Smooth muscle cell (in vitro differentiated cells): ENCODE measurements around the gene NES. TPM values are rescaled to one million over a fixed set of nuclear protein-coding genes. Genes with fewer than 3 reads are reported as not detected.

Experiments
- DNase-seq: peaks from one replicate; lab custom pipeline; 2025; ENCODE audit not compliant: unreplicated experiment; lab: John Stamatoyannopoulos, UW
- H2AFZ ChIP-seq: fragments of 200-600 bp; sonication (generic); 2 replicates; pipeline ENCODE4 v1.6.0; 2016; ENCODE audit warnings: antibody characterized with exemption, low read depth, mild to moderate bottlenecking
- H3F3A ChIP-seq: fragments of 200-600 bp; sonication (generic); 2 replicates; pipeline ENCODE4 v1.6.0; 2017; ENCODE audit warnings: antibody characterized with exemption, low read depth
- H3K27ac ChIP-seq: fragments of 200-600 bp; sonication (generic); 2 replicates; pipeline ENCODE4 v1.5.1; 2016; ENCODE audit warnings: low read depth, mild to moderate bottlenecking
- H3K27me3 ChIP-seq: fragments of 200-600 bp; sonication (generic); 2 replicates; pipeline ENCODE4 v1.6.1; 2016; ENCODE audit warnings: low read depth, mild to moderate bottlenecking
- H3K36me3 ChIP-seq: fragments of 200-600 bp; sonication (generic); 2 replicates; pipeline ENCODE4 v1.5.1; 2016; ENCODE audit warnings: low read depth
- H3K4me1 ChIP-seq: fragments of 200-600 bp; sonication (generic); 2 replicates; pipeline ENCODE4 v1.5.1; 2016; ENCODE audit warnings: low read depth
- H3K4me2 ChIP-seq: fragments of 200-600 bp; sonication (generic); 2 replicates; pipeline ENCODE4 v1.6.0; 2016; ENCODE audit warnings: mild to moderate bottlenecking
- H3K4me3 ChIP-seq: fragments of 200-600 bp; sonication (generic); 2 replicates; pipeline ENCODE4 v1.5.1; 2016; ENCODE audit warnings: mild to moderate bottlenecking
- H3K79me2 ChIP-seq: fragments of 200-600 bp; sonication (generic); 2 replicates; pipeline ENCODE4 v1.6.0; 2016; ENCODE audit warnings: low read depth, mild to moderate bottlenecking
- H3K9ac ChIP-seq: fragments of 200-600 bp; sonication (generic); 2 replicates; pipeline ENCODE4 v1.6.0; 2016; ENCODE audit warnings: low read depth
- H3K9me3 ChIP-seq: fragments of 200-600 bp; sonication (generic); replicated peaks from 2 replicates; pipeline ENCODE4 v1.5.1; 2016; ENCODE audit warnings: low read depth
- H4K20me1 ChIP-seq: fragments of 200-600 bp; sonication (generic); 2 replicates; pipeline ENCODE4 v1.6.0; 2016; ENCODE audit warnings: low read depth
- CTCF ChIP-seq: fragments of 200-600 bp; sonication (generic); IDR thresholded peaks from 2 replicates; pipeline ENCODE4 v1.5.1; 2017; ENCODE audit warnings: borderline replicate concordance, mild to moderate bottlenecking, antibody characterized with exemption; ENCODE audit not compliant: insufficient read depth, poor library complexity, severe bottlenecking
- WGBS: methylation state at CpG from one replicate; pipeline ENCODE4 v1.1.7; 2016; ENCODE audit warnings: low lambda C conversion rate; 5-methylcytosine and 5-hydroxymethylcytosine counted together
- polyA plus RNA-seq: library from polyadenylated mRNA; unstranded; fragments of >200 nt; fragmentation: Nextera tagmentation; extraction: Ambion mirVana; gene quantifications from 2 replicates; pipeline ENCODE4 v1.2.1, GENCODE V29; 2016
- total RNA-seq: library from RNA; depleted of rRNA; stranded (reverse); fragments of >200 nt; gene quantifications from 2 replicates; pipeline ENCODE4 v1.2.3, GENCODE V29; 2014

Gene NES
- total and polyA plus RNA-seq, 2 experiments from 2014 or later = 11.3 to 28.5 TPM

GRCh38 chr1:156648496-156648895 is 28.7 kb downstream of the NES start:
- Histone ChIP-seq H3K4me1 (no peaks in the 10 kb centered on the region), H3K4me2 (no peak overlapping the region), H3K9me3 (no peaks in the 10 kb centered on the region), H3F3A (no peaks in the 10 kb centered on the region), H3K27me3 (peaks cover 82% of the 10 kb centered on the region), H2AFZ (no peak overlapping the region), H3K9ac (no peak overlapping the region), H4K20me1 (peaks cover 7% of the 10 kb centered on the region), H3K4me3 (no peak overlapping the region), H3K27ac (no peak overlapping the region), H3K79me2 (no peaks in the 10 kb centered on the region), H3K36me3 (no peaks in the 10 kb centered on the region)
- DNase-seq = no peak
- no peak for TF ChIP-seq CTCF
- 92% methylated on average over 10 of the region's 10 CpGs for WGBS

GRCh38 chr1:156647351-156647750 is 29.9 kb downstream of the NES start:
- Histone ChIP-seq H2AFZ (no peak overlapping the region), H3F3A (no peaks in the 10 kb centered on the region), H4K20me1 (peaks cover 14% of the 10 kb centered on the region), H3K79me2 (no peaks in the 10 kb centered on the region), H3K36me3 (no peaks in the 10 kb centered on the region), H3K9me3 (no peaks in the 10 kb centered on the region), H3K27me3 (peaks cover 88% of the 10 kb centered on the region), H3K4me3 (no peak overlapping the region), H3K4me2 (no peak overlapping the region), H3K9ac (no peak overlapping the region), H3K4me1 (peaks cover 3% of the 10 kb centered on the region), H3K27ac (no peak overlapping the region)
- DNase-seq = no peak
- 83% methylated on average over 10 of the region's 10 CpGs for WGBS
- no peak for TF ChIP-seq CTCF

GRCh38 chr1:156646738-156647211 is 30.4 kb downstream of the NES start:
- no peak overlapping the region for H3K9ac ChIP-seq
- H3F3A ChIP-seq = no peaks in the 10 kb centered on the region
- H2AFZ ChIP-seq = no peak overlapping the region
- H3K4me1 ChIP-seq = peaks cover 6% of the 10 kb centered on the region
- H3K4me2 ChIP-seq = no peak overlapping the region
- no peaks in the 10 kb centered on the region for H3K36me3 ChIP-seq
- no peaks in the 10 kb centered on the region for H3K9me3 ChIP-seq
- no peaks in the 10 kb centered on the region for H3K79me2 ChIP-seq
- H3K27ac ChIP-seq = no peak overlapping the region
- TF ChIP-seq CTCF = no peak
- H4K20me1 ChIP-seq = peaks cover 12% of the 10 kb centered on the region
- no peak overlapping the region for H3K4me3 ChIP-seq
- WGBS = 71% methylated on average over 45 of the region's 51 CpGs
- H3K27me3 ChIP-seq = peaks cover 94% of the 10 kb centered on the region
- no peak for DNase-seq

GRCh38 chr1:156645666-156646065 is 31.5 kb downstream of the NES start:
- Histone ChIP-seq H3K27ac (no peak overlapping the region), H3F3A (no peaks in the 10 kb centered on the region), H3K79me2 (no peaks in the 10 kb centered on the region), H3K4me2 (no peak overlapping the region), H3K4me3 (no peak overlapping the region), H3K27me3 (peaks cover 97% of the 10 kb centered on the region), H3K9ac (no peak overlapping the region), H2AFZ (no peak overlapping the region), H3K4me1 (peaks cover 14% of the 10 kb centered on the region), H4K20me1 (peaks cover 12% of the 10 kb centered on the region), H3K36me3 (no peaks in the 10 kb centered on the region), H3K9me3 (no peaks in the 10 kb centered on the region)
- no peak for TF ChIP-seq CTCF
- 86% methylated on average over 1 of the region's 1 CpG for WGBS
- DNase-seq = no peak
